ENCODE measurements around the gene CREBBP.

CREBBP gene

GRCh38 chr16:3744018-3744417, 136.5 kb downstream of the CREBBP start:
- Histone ChIP-seq H3K36me3 (peaks cover 67% of the 10 kb centered on the region), H3K4me1 (no peaks in the 10 kb centered on the region), H3K27me3 (no peaks in the 10 kb centered on the region), H3K4me3 (ENCODE audit: low read depth, low read length) (no peak overlapping the region), H3K9me3 (no peaks in the 10 kb centered on the region)
- no peak for DNase-seq
- no peak for TF ChIP-seq CTCF (IDR thresholded peaks at IDR 0.05; ENCODE audit: low read depth, low read length)

DNA sequence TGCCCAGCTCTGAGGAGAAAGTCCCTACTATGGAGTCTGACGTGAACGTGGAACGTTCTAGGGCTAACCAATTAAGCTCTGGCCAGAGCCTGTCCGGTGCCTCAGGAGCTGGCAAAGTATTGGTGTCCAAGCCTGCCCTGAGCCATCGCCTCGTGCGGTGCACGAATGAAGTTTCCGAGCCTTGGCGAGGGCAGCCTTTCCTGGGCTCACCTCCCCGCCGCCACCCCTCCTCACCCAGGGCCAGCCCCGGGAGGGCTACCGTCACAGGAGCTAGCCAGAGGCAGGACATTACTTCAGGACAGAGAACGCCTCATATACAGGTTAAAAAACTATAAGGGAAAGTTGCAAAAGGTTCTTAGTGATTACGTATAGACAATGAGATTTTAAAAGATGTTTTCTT, 139.6 kb downstream of the CREBBP start:
- Histone ChIP-seq H3K27me3 (no peaks in the 10 kb centered on the region), H3K4me3 (ENCODE audit: low read depth, low read length) (no peak overlapping the region), H3K4me1 (no peaks in the 10 kb centered on the region), H3K9me3 (no peaks in the 10 kb centered on the region), H3K36me3 (peaks cover 63% of the 10 kb centered on the region)
- TF ChIP-seq CTCF (IDR thresholded peaks at IDR 0.05; ENCODE audit: low read depth, low read length): no peak
- DNase-seq: no peak

GRCh38 chr16:3740186-3740585, 140.3 kb downstream of the CREBBP start:
- Histone ChIP-seq H3K27me3 (no peaks in the 10 kb centered on the region), H3K4me3 (ENCODE audit: low read depth, low read length) (no peak overlapping the region), H3K4me1 (no peaks in the 10 kb centered on the region), H3K36me3 (peaks cover 63% of the 10 kb centered on the region), H3K9me3 (no peaks in the 10 kb centered on the region)
- no peak for TF ChIP-seq CTCF (IDR thresholded peaks at IDR 0.05; ENCODE audit: low read depth, low read length)
- DNase-seq: no peak

DNA sequence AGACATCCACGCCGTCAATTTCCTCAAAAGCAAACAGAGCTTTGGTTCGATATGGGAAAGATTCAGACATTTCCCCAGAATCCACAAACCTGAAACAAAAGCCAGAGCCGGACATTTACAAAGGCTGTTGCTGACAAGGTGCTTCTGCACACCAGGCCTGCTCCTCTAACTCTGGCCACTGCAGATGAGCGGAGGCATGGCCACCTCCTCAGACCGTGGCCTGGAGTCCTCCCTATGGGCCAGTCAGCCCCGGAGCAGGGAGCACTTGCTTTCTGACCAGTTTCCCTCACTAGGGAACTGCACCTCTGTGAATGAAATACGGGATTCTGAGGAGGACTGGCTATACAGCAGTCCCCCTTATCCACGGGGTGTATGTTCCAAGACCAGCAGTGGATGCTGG, 140.9 kb downstream of the CREBBP start:
- H3K27me3 ChIP-seq: no peaks in the 10 kb centered on the region
- H3K4me3 ChIP-seq (ENCODE audit: low read depth, low read length): no peak overlapping the region
- H3K4me1 ChIP-seq: no peaks in the 10 kb centered on the region
- no peak for DNase-seq
- no peaks in the 10 kb centered on the region for H3K9me3 ChIP-seq
- TF ChIP-seq CTCF (IDR thresholded peaks at IDR 0.05; ENCODE audit: low read depth, low read length): no peak
- peaks cover 63% of the 10 kb centered on the region for H3K36me3 ChIP-seq

GRCh38 chr16:3738541-3738940, 142.0 kb downstream of the CREBBP start:
- TF ChIP-seq CTCF (IDR thresholded peaks at IDR 0.05; ENCODE audit: low read depth, low read length): no peak
- Histone ChIP-seq H3K9me3 (no peaks in the 10 kb centered on the region), H3K27me3 (no peaks in the 10 kb centered on the region), H3K4me1 (no peaks in the 10 kb centered on the region), H3K4me3 (ENCODE audit: low read depth, low read length) (no peak overlapping the region), H3K36me3 (peaks cover 61% of the 10 kb centered on the region)
- DNase-seq: no peak

DNA sequence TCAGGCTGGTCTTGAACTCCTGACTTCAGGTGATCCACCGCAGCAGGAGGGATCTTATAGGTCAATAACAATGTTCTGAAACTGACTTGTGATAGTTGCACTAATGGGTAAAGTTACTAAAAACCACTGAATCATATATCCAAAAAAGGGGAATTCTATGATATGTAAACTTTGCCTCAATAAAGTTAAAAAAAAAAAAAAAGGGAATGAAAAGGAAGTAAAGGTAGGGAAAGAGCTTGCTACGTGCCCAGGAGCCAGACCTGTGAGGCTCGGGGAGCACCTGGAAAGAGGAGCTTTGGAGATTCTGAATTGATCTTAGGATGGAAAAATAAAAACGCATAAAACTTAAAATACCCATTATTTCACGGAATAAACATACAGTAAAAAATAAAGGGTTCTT, 142.4 kb downstream of the CREBBP start:
- H3K4me1 ChIP-seq: no peaks in the 10 kb centered on the region
- H3K36me3 ChIP-seq: peaks cover 57% of the 10 kb centered on the region
- DNase-seq: no peak
- no peaks in the 10 kb centered on the region for H3K27me3 ChIP-seq
- no peaks in the 10 kb centered on the region for H3K9me3 ChIP-seq
- TF ChIP-seq CTCF (IDR thresholded peaks at IDR 0.05; ENCODE audit: low read depth, low read length): no peak
- H3K4me3 ChIP-seq (ENCODE audit: low read depth, low read length): no peak overlapping the region
